Erythroblast (primary cell): ENCODE results near the gene SORCS3.

Experiments used
- GATA1 ChIP-seq: IDR thresholded peaks from 2 replicates; pipeline ENCODE4 v1.6.1; 2011; ENCODE audit warnings: low read depth, mild to moderate bottlenecking, control low read depth, low read length, moderate library complexity
- POLR2A ChIP-seq: IDR thresholded peaks from 2 replicates; pipeline ENCODE4 v1.6.1; 2011; ENCODE audit warnings: mild to moderate bottlenecking, low read length

GRCh38 chr10:104615136-104615535, 26.0 kb upstream of the SORCS3 start:
- TF ChIP-seq POLR2A (no peak), GATA1 (no peak)
